HG03135 (cell line): ENCODE data around the gene ARHGAP44.
A peak's percentile ranks its signal among the peaks of the same experiment; 100 is the strongest.
"Not testable (repeated sequence)": the region's sequence is repeated elsewhere in the genome, so short reads cannot be mapped to it uniquely, and the experiment has no call there.

ENCODE experiments used
- ATAC-seq: cut with Tn5 transposase; IDR thresholded peaks from one replicate; pipeline ENCODE4 v1.9.1; 2021; ENCODE audit warnings: mild to moderate bottlenecking, moderate library complexity; ENCODE audit not compliant: unreplicated experiment

The ARHGAP44 gene

DNA sequence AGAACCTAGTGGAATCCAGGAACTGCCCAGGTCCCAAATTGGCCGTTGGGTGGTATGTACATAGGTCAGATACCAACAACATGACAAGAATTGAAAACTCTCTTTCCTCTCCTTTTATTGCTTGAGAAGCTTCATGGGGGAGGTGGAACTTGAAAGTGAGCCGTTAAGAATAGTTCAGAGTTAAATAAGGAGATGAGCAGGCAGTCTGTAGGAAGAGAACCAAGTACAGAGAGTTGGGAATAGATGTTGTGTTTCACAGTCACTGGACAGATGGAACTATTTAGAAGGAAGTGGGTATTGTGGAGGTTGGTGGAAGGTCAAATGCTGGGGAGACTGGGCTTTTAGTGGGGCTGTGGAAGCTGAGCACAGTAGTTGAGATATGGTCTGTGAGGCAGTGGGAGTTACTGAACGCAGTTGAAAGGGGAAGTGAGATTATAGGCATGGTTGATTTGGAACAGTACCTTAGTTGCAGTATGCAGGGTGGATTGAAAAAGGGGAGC, 26.4 kb downstream of the ARHGAP44 start:
- peak; percentile 100 for ATAC-seq

- no peak for ATAC-seq
These were observed 32.2 kb downstream of the ARHGAP44 start for GRCh38 chr17:12821376-12821940.

DNA sequence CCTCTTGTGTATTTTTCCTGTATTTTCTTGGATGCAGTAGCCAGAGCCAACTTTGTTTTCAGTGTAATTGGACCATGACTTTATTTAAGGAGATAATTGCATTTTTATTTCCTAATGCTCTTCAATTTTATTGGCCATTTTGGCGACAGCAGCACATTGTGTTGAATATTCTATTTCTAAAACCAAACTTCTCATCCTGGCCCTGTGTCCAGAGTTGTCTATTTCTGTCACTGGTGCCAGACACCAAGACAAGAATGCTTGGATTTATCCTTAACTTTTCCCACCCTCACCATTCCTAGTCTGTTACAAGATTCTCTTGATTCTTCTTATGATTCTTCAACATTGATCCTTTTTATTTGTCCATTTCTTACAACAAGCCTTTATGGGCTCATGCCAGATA, 37.1 kb downstream of the ARHGAP44 start:
- ATAC-seq = no peak

GRCh38 chr17:12830777-12831247, 41.5 kb downstream of the ARHGAP44 start:
- ATAC-seq = no peak

GRCh38 chr17:12831839-12832238, 42.5 kb downstream of the ARHGAP44 start:
- no peak for ATAC-seq

- ATAC-seq = no peak
These were observed 49.7 kb downstream of the ARHGAP44 start for GRCh38 chr17:12839042-12839441.

- no peak for ATAC-seq
These were observed 53.6 kb downstream of the ARHGAP44 start for GRCh38 chr17:12842936-12843335.

GRCh38 chr17:12850996-12851395, 61.7 kb downstream of the ARHGAP44 start:
- ATAC-seq = no peak

GRCh38 chr17:12851901-12852435, 62.7 kb downstream of the ARHGAP44 start:
- no peak for ATAC-seq

DNA sequence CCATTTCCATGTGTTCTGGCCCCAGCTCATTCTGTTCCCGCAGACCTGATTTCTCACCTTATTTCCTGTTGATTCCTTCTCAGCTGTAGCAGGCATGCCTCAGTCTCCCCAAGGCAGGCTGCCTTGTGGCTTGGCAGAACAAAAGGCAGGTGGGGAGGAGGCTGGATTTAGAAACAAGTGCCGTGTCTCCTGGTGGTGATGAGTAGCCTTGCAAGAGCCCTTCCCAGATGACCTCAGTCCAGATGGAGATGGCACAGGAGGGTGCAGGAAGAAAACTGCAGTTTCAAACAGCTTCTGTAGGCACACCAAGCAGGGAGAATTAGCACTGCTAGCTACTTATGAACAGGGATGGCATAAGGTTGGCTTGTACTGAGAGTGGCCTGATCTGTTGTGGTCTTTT, 64.6 kb downstream of the ARHGAP44 start:
- ATAC-seq = no peak

- ATAC-seq = no peak
These were observed 67.1 kb downstream of the ARHGAP44 start for GRCh38 chr17:12856416-12856815.

DNA sequence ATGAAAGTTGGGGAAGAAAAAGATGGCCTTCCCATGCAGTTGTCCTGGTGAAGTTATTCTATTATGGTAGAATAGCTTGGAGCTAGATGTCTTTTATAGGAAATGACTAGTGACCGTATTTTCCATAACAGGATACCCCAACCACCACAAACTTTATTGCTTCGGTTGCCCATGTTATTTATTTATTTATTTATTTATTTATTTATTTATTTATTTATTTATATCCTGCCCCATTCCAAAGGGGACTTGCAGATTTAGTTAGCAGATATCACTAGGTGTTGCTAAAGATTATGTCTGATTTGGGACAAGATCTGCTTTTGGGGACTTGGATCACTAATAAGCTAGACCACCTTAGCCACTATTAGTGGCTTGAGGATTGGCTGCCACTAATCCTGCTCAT, 68.3 kb downstream of the ARHGAP44 start:
- no peak for ATAC-seq

- ATAC-seq = no peak
These were observed 70.2 kb downstream of the ARHGAP44 start for GRCh38 chr17:12859520-12859919.

DNA sequence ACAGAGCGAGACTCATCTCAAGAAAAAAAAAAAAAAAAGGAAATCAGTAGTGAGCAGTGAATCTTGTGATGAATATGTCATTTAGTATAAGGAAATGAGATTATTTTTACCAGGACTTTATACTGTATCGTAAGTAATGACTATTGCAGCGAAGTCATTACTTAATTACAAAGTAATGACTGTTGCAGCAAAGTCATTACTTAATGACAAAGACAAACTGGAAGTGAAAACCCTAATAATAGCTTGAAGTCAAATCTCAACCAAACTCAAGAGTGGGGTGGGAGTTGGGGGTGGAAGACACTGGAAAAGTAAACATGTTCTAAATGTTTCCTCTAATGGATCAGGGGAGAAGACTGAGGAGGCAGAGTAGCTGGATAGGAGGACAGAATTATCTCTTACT, 76.5 kb downstream of the ARHGAP44 start:
- no peak for ATAC-seq

DNA sequence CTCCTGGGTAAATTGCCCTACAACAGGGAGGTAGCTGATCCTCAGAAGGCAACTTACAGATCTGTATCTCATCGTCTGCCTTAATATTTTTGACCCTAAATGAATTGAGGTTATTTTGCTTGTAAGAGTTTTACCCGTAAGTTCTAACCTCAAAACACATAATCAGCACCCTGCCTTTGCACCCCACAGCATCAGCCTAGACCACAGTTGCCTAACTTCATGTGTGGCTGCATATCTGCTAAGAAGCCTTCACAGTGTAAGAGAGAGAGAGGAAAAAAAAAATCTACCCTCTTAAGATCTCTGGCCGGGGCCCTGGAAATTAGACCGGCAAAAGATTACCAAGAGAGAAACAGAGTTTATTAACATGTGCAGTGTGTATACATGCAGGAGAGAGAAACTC, 76.9 kb downstream of the ARHGAP44 start:
- no peak for ATAC-seq

DNA sequence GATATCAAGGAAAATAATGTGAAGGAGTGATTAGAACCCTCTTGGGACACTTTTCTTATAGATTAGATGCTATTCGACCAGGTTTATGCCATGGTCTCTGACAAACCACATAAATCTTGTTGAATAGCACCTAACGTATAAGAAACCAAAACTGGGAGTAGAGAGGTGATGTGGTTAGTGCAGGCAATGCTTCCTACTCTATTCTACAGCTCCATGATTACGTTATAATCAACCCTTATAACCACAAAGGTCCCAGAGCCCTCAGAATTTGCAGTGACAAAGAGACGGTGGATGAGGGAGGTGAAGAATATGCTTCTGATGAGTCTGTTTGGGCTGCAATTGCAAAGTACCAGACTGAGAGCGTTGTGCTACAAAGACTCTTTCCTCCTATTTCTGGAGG, 78.4 kb downstream of the ARHGAP44 start:
- ATAC-seq = no peak

DNA sequence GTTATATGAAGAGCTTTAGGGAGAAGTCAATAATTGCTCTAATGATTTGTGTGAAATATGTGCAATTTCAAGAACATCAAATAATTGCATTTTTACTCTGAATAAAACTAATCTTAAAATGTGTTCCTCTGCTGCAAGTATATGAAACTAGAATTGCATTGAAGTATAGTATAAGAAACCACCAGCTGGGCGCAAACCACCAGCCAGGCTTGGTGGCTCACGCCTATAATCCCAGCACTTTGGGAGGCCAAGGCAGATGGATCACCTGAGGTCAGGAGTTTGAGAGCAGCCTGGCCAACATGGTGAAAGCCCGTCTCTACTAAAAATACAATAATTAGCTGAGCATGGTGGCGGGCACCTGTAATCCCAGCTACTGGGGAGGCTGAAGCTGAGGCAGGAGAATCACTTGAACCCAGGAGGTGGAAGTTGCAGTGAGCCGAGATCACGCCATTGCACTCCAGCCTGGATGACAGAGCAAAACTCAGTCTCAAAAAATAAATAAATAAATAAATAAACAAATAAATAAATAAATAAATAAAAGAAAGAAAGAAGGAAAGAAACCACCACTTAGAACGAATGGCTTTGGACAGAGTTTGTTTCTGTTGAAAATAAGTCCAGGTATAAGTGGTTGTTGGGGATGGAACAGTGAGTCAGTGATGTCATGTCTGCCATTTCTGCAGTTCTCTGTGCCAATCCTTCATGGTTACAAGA, 84.3 kb downstream of the ARHGAP44 start:
- ATAC-seq = not testable (repeated sequence)

GRCh38 chr17:12877953-12878669, 88.8 kb downstream of the ARHGAP44 start:
- ATAC-seq = no peak

DNA sequence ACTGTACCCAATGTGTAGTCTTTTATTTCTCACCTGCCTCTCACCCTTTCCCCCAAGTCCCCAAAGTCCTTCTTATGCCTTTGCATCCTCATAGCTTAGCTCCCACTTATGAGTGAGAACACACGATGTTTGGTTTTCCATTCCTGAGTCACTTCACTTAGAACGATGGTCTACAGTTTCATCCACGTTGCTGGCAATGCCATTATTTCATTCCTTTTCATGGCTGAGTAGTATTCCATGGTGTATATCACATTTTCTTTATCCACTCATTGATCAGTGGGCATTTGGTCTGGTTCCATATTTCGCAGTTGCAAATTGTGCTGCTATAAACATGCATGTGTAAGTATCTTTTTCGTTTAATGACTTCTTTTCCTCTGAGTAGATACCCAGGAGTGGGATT, 89.8 kb downstream of the ARHGAP44 start:
- not testable (repeated sequence) for ATAC-seq

DNA sequence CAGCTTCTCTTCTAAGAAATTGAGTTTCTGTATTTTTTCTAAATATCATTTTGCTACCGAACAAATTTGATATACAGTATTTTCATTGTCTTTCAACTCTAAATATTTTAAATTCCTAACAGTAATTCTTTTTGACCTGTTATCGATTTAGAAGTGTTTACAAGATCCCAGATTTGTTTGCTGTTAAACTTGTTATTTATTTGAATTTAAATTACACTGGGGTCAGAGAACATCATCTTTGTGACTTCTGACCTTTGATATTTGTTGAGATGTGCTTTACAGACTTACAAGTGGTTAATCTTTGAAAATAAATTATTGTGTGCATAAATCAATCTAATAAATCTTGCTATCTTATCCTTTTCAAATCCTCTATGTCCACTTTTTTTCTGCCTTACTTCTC, 94.2 kb downstream of the ARHGAP44 start:
- ATAC-seq = no peak

DNA sequence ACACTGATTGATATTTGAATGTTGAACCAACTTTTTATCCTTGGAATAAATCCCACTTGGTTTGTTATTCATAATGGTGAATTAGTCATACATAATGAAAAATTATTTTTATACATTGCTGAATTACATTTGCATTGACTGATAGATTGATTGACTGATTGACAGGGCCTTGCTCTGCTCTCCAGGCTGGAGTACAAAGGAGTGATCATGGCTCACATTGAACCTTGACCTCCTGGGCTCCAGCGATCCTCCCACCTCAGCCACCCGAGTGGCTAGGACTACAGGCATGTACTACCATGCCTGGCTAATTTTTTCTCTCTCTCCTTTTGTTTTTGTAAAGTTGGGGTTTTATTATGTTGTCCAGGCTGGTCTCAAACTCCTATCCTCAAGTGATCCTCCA, 97.8 kb downstream of the ARHGAP44 start:
- no peak for ATAC-seq
